OCI-LY7 (cell line): Measurements from ENCODE around the gene ARMC12. TPM values are rescaled to one million over a fixed set of nuclear protein-coding genes. Genes with fewer than 3 reads are reported as not detected.
"Not testable (repeated sequence)": the region's sequence is repeated elsewhere in the genome, so short reads cannot be mapped to it uniquely, and the experiment has no call there.

Source experiments
- BruUV-seq: library from RNA; stranded (reverse); fragments of 400-500 nt; replicated peaks from 2 replicates; lab custom pipeline; 2021; lab: Mats Ljungman, UMichigan
- CTCF ChIA-PET: fragments of 300-600 bp; sonication (Branson Sonifier 250); formaldehyde crosslinking; loops from one replicate; lab custom pipeline; 2022; ENCODE audit warnings: antibody characterized with exemption; ENCODE audit not compliant: unreplicated experiment; lab: Charles Lee
- POLR2A ChIA-PET: fragments of 300-600 bp; sonication (Branson Sonifier 250); formaldehyde crosslinking; loops from one replicate; lab custom pipeline; 2022; ENCODE audit warnings: antibody characterized with exemption; lab: Charles Lee
- DNase-seq: peaks from one replicate; pipeline ENCODE4 v3.0.0-alpha.2; 2015; ENCODE audit warnings: low spot score
- H2AFZ ChIP-seq: fragments of 200-600 bp; sonication (generic), shearing (Covaris generic); 2 replicates; pipeline ENCODE4 v1.6.1; 2014; ENCODE audit warnings: mild to moderate bottlenecking, antibody characterized with exemption, low read length, moderate library complexity
- H3K27ac ChIP-seq: fragments of 200-600 bp; sonication (generic); 2 replicates; pipeline ENCODE4 v1.5.1; 2014; ENCODE audit warnings: mixed run types, low read depth, mild to moderate bottlenecking, moderate library complexity, low read length, inconsistent platforms; ENCODE audit not compliant: poor library complexity, severe bottlenecking
- H3K36me3 ChIP-seq: fragments of 200-600 bp; sonication (generic); 2 replicates; pipeline ENCODE4 v1.6.1; 2014; ENCODE audit warnings: mild to moderate bottlenecking, antibody characterized with exemption, low read length, moderate library complexity, mixed read lengths; ENCODE audit not compliant: insufficient read depth
- H3K4me1 ChIP-seq: fragments of 200-600 bp; sonication (generic); 2 replicates; pipeline ENCODE4 v1.5.1; 2014; ENCODE audit warnings: mild to moderate bottlenecking, low read length; ENCODE audit not compliant: insufficient read depth, poor library complexity, severe bottlenecking
- H3K4me2 ChIP-seq: fragments of 200-600 bp; sonication (generic); 2 replicates; pipeline ENCODE4 v1.6.1; 2014; ENCODE audit warnings: mild to moderate bottlenecking, low read length
- H3K4me3 ChIP-seq: fragments of 200-600 bp; sonication (generic); 2 replicates; pipeline ENCODE4 v1.5.1; 2014; ENCODE audit warnings: mild to moderate bottlenecking, low read depth, low read length; ENCODE audit not compliant: poor library complexity, severe bottlenecking
- H3K79me2 ChIP-seq: fragments of 200-600 bp; sonication (generic); 2 replicates; pipeline ENCODE4 v1.6.1; 2016; ENCODE audit warnings: low read depth, mild to moderate bottlenecking, low read length, moderate library complexity, mixed read lengths; ENCODE audit not compliant: insufficient read depth
- H3K9me2 ChIP-seq: fragments of 200-600 bp; sonication (generic); 2 replicates; pipeline ENCODE4 v1.6.1; 2016; ENCODE audit warnings: mild to moderate bottlenecking, low read length, mixed read lengths; ENCODE audit not compliant: insufficient read depth
- H3K9me3 ChIP-seq: fragments of 200-600 bp; sonication (generic); 2 replicates; pipeline ENCODE4 v1.6.1; 2014; ENCODE audit warnings: mild to moderate bottlenecking, mixed run types, low read length, mixed read lengths
- H4K20me1 ChIP-seq: fragments of 200-600 bp; sonication (generic); 2 replicates; pipeline ENCODE4 v1.6.1; 2014; ENCODE audit warnings: mild to moderate bottlenecking, antibody characterized with exemption, low read length, moderate library complexity, mixed read lengths; ENCODE audit not compliant: insufficient read depth
- CTCF ChIP-seq: fragments of 200-600 bp; sonication (generic); conservative IDR thresholded peaks from 2 replicates; pipeline ENCODE4 v1.5.1; 2014; ENCODE audit warnings: mild to moderate bottlenecking, antibody characterized with exemption, low read length, moderate library complexity, mixed read lengths
- EZH2phosphoT487 ChIP-seq: fragments of 200-600 bp; sonication (generic); IDR thresholded peaks from 2 replicates; pipeline ENCODE4 v1.6.1; 2018; ENCODE audit warnings: low read depth, borderline replicate concordance, mild to moderate bottlenecking, mixed run types, antibody characterized with exemption, low read length, moderate library complexity, mixed read lengths
- intact Hi-C: fragments of 100-400 bp; cut with micrococcal nuclease; formaldehyde crosslinking; loops from one replicate; pipeline ENCODE4 v1.10.0; 2022; ENCODE audit not compliant: unreplicated experiment
- total RNA-seq, 2 experiments: library from RNA; depleted of rRNA in 1 of 2; stranded (reverse); fragments of >200 nt in 1 of 2; shearing (Covaris generic) in 1 of 2; gene quantifications; 2 replicates each; pipeline ENCODE4 v1.2.3, GENCODE V29; 2014 to 2022

The ARMC12 gene
- total RNA-seq, 2 experiments from 2014 or later: 3.4 to 4.9 TPM

- Histone ChIP-seq H3K4me3 (peak overlapping the region; percentile 76), H4K20me1 (no peaks in the 10 kb centered on the region), H3K79me2 (peaks cover 5% of the 10 kb centered on the region; the same call in 1 of the 2 replicates), H3K27ac (peak overlapping the region; percentile 96), H3K4me2 (peak overlapping the region; percentile 96), H2AFZ (peak overlapping the region; percentile 49; the same call in 1 of the 2 replicates), H3K4me1 (peaks cover 71% of the 10 kb centered on the region), H3K36me3 (no peaks in the 10 kb centered on the region), H3K9me3 (no peaks in the 10 kb centered on the region), H3K9me2 (no peaks in the 10 kb centered on the region)
- TF ChIP-seq EZH2phosphoT487: no peak
- peak; percentile 48; the same call in 1 of the 2 replicates for TF ChIP-seq CTCF
- ChIA-PET CTCF (interaction anchor here (0.5 to 1.1 kb wide), 3 partner anchors 18 to 284 kb away, joined by 3 read pairs; no protein-coding TSS in a partner anchor), POLR2A (interaction anchor here (0.6 to 0.8 kb wide), 6 partner anchors 45 to 123 kb away, joined by 3 to 7 read pairs (median 4); no protein-coding TSS in a partner anchor)
- BruUV-seq: TSS peak; percentile 75
- DNase-seq: peak; percentile 94
- intact Hi-C loops: loop anchor here (5.0 kb wide), 1 partner anchor 65 kb away; no protein-coding TSS in a partner anchor
These were observed 4.9 kb upstream of the ARMC12 start for GRCh38 chr6:35731736-35732532.

GRCh38 chr6:35733633-35734032 lies 3.2 kb upstream of the ARMC12 start:
- no peaks in the 10 kb centered on the region for H3K9me3 ChIP-seq
- no TSS peak for BruUV-seq
- TF ChIP-seq EZH2phosphoT487 (no peak), CTCF (no peak)
- no peaks in the 10 kb centered on the region for H3K9me2 ChIP-seq
- H3K4me2 ChIP-seq: no peak overlapping the region
- ChIA-PET CTCF (no interaction called here), POLR2A (interaction anchor here (0.6 to 1.3 kb wide), 3 partner anchors 21 to 211 kb away, joined by 3 to 4 read pairs (median 4); no protein-coding TSS in a partner anchor)
- intact Hi-C loops: loop anchor here (5.0 kb wide), 1 partner anchor 66 kb away; no protein-coding TSS in a partner anchor
- H3K4me3 ChIP-seq: no peak overlapping the region
- peaks cover 68% of the 10 kb centered on the region for H3K4me1 ChIP-seq
- no peaks in the 10 kb centered on the region for H4K20me1 ChIP-seq
- no peaks in the 10 kb centered on the region for H3K79me2 ChIP-seq
- H2AFZ ChIP-seq: no peak overlapping the region
- H3K36me3 ChIP-seq: no peaks in the 10 kb centered on the region
- no peak for DNase-seq
- H3K27ac ChIP-seq: no peak overlapping the region

- not testable (repeated sequence) for H3K4me3 ChIP-seq, DNase-seq, H3K9me2 ChIP-seq, H2AFZ ChIP-seq, H3K36me3 ChIP-seq, H4K20me1 ChIP-seq, H3K27ac ChIP-seq, H3K79me2 ChIP-seq, BruUV-seq, H3K9me3 ChIP-seq, H3K4me2 ChIP-seq
- intact Hi-C loops: loop anchor here (5.0 kb wide), 1 partner anchor 67 kb away; no protein-coding TSS in a partner anchor
- H3K4me1 ChIP-seq: peaks cover 61% of the 10 kb centered on the region
- ChIA-PET CTCF (interaction anchor here (0.6 kb wide), 1 partner anchor 212 kb away, joined by 4 read pairs; no protein-coding TSS in a partner anchor), POLR2A (interaction anchor here (0.6 to 1.3 kb wide), 4 partner anchors 22 to 212 kb away, joined by 3 to 4 read pairs (median 4); no protein-coding TSS in a partner anchor)
These were observed 2.5 kb upstream of the ARMC12 start for GRCh38 chr6:35734319-35734718.
